Pancreas (tissue), 10 donors: ENCODE data around the gene GALNT9. TPM values are rescaled to one million over a fixed set of nuclear protein-coding genes. Genes with fewer than 3 reads are reported as not detected.

Experiments
- ATAC-seq, 4 donors: fragments of 200-7000 bp; cut with Tn5 transposase; one replicate each; pipeline versions ENCODE4 v1.8.0 to v1.9.1; 2020; ENCODE audit warnings: mild to moderate bottlenecking in 4 of 4, moderate library complexity in 4 of 4
- DNase-seq, 6 donors: peaks; one replicate each; pipeline ENCODE4 v3.0.0-alpha.2; 2020
- FAIRE-seq: peaks from 2 replicates; lab custom pipeline; 2012; peaks lifted over from hg19 to GRCh38; lab: Jason Lieb, UNC
- H3K27ac ChIP-seq, 4 donors: fragments of 200-600 bp; sonication (generic); 1 replicate in 3 of 4; 2 replicates in 1 of 4; pipeline versions ENCODE4 v1.5.0 to v1.8.0; 2020
- H3K27me3 ChIP-seq, 4 donors: fragments of 200-600 bp; one replicate each; pipeline ENCODE4 v1.8.0; 2021
- H3K36me3 ChIP-seq, 3 donors: fragments of 200-600 bp; sonication (generic) in 1 of 3; one replicate each; pipeline versions ENCODE4 v1.5.0 to v1.8.0; 2020 to 2021
- H3K4me1 ChIP-seq, 3 donors: fragments of 200-600 bp; one replicate each; pipeline ENCODE4 v1.8.0; 2021
- H3K4me3 ChIP-seq, 4 donors: fragments of 200-600 bp; sonication (generic) in 2 of 4; one replicate each; pipeline versions ENCODE4 v1.5.0 to v1.8.0; 2020 to 2021
- H3K9me3 ChIP-seq, 4 donors: fragments of 200-600 bp; one replicate each; pipeline ENCODE4 v1.8.0; 2021
- CTCF ChIP-seq, 4 donors: fragments of 200-600 bp; sonication (generic) in 3 of 4; IDR thresholded peaks; one replicate each; pipeline versions ENCODE4 v1.5.0 to v1.8.0; 2021; ENCODE audit warnings: antibody characterized with exemption in 4 of 4
- WGBS, 2 donors: extraction: QIAGEN DNeasy Blood & Tissue Kit; methylation state at CpG; one replicate each; pipeline ENCODE4 v1.1.7; 2013; 5-methylcytosine and 5-hydroxymethylcytosine counted together
- intact Hi-C, 3 donors: fragments of 100-400 bp; cut with DNase I; formaldehyde crosslinking; loops; one replicate each; pipeline versions ENCODE4 v1.11.1 to v1.14.2; 2022
- polyA plus RNA-seq, 2 donors: library from polyadenylated mRNA; stranded (reverse); fragments of 200-250 nt; gene quantifications; one replicate each; pipeline ENCODE4 v1.2.3, GENCODE V29; 2013
- total RNA-seq, 6 donors: library from RNA; stranded (reverse); fragmentation: NEBNext Ultra II Directional in 4 of 6; extraction: Animal tissue kit (Norgen Biotek cat#: 25700) in 4 of 6; gene quantifications; one replicate each; pipeline versions ENCODE4 v1.2.1 to v1.2.4, GENCODE V29; 2021 to 2023
- donor health status: healthy with polysubstance abuse.
- donor health status: DM: no; HTN: no; CAD: no; lungs with moderate emphysema.
- donor health status: DM: no; HTN: no; CAD: no.
- donor health status: control.
- donor health status: control.
- donor health status: Bipolar disorder and iron deficiency.
- donor health status: DM: yes; HTN: yes; CAD: no.
- donor health status: DM: no; HTN: no; CAD: no.
- donor health status: DM: no; HTN: no; CAD: no.
- donor health status: DM: yes; HTN: yes; CAD: no.

The GALNT9 gene
- total and polyA plus RNA-seq, 8 donors, result 0.09 to 0.46 (median 0.25) TPM; not detected in 5

GRCh38 chr12:132199526-132200319 is 129.7 kb downstream of the GALNT9 start:
- FAIRE-seq (no peak), ATAC-seq (no peak), DNase-seq (peak in 2 of 6 donors; percentile 22 to 36)
- Histone ChIP-seq H3K27me3 (peaks cover 0 to 4% (median 0%) of the 10 kb centered on the region in 4 donors), H3K4me1 (no peaks in the 10 kb centered on the region), H3K4me3 (no peak overlapping the region), H3K27ac (no peak overlapping the region), H3K36me3 (no peaks in the 10 kb centered on the region), H3K9me3 (no peaks in the 10 kb centered on the region)
- no peak for TF ChIP-seq CTCF (IDR thresholded peaks at IDR 0.05)
- 56 to 66% methylated on average over 24 of the region's 24 CpGs for WGBS, 2 donors
- intact Hi-C loops, result no loop called here

GRCh38 chr12:132199101-132199500 is 130.3 kb downstream of the GALNT9 start:
- no peak for TF ChIP-seq CTCF (IDR thresholded peaks at IDR 0.05)
- no peaks in the 10 kb centered on the region for H3K4me1 ChIP-seq
- WGBS, 2 donors, result 56 to 66% methylated on average over 18 of the region's 18 CpGs
- no peaks in the 10 kb centered on the region for H3K36me3 ChIP-seq
- H3K9me3 ChIP-seq, result no peaks in the 10 kb centered on the region
- FAIRE-seq (no peak), ATAC-seq (no peak), DNase-seq (peak in 1 of 6 donors; percentile 12)
- no peaks in the 10 kb centered on the region for H3K27me3 ChIP-seq
- H3K4me3 ChIP-seq, result no peak overlapping the region
- H3K27ac ChIP-seq, result no peak overlapping the region
- intact Hi-C loops, result no loop called here

- Histone ChIP-seq H3K9me3 (no peaks in the 10 kb centered on the region), H3K4me3 (no peak overlapping the region), H3K27me3 (no peaks in the 10 kb centered on the region), H3K36me3 (no peaks in the 10 kb centered on the region), H3K4me1 (no peaks in the 10 kb centered on the region), H3K27ac (no peak overlapping the region)
- peak in 2 of 6 donors; percentile 17 to 55 for DNase-seq
- ATAC-seq, result no peak
- 71 to 79% methylated on average over 42 to 44 of the region's 44 CpGs for WGBS, 2 donors
- intact Hi-C loops, result no loop called here
- TF ChIP-seq CTCF (IDR thresholded peaks at IDR 0.05), result no peak
- FAIRE-seq, result no peak
Observed at GRCh38 chr12:132197581-132198354, 131.6 kb downstream of the GALNT9 start.

GRCh38 chr12:132196873-132197390 is 132.5 kb downstream of the GALNT9 start:
- FAIRE-seq (no peak), DNase-seq (peak in 2 of 6 donors; percentile 8 to 60), ATAC-seq (no peak)
- intact Hi-C loops, result no loop called here
- no peaks in the 10 kb centered on the region for H3K36me3 ChIP-seq
- 63 to 69% methylated on average over 21 to 22 of the region's 22 CpGs for WGBS, 2 donors
- H3K27ac ChIP-seq, result no peak overlapping the region
- no peaks in the 10 kb centered on the region for H3K9me3 ChIP-seq
- no peak overlapping the region for H3K4me3 ChIP-seq
- H3K27me3 ChIP-seq, result no peaks in the 10 kb centered on the region
- H3K4me1 ChIP-seq, result no peaks in the 10 kb centered on the region
- no peak for TF ChIP-seq CTCF (IDR thresholded peaks at IDR 0.05)
